Transverse colon (tissue), 4 donors: ENCODE results near the gene ZCCHC9. TPM values are rescaled to one million over a fixed set of nuclear protein-coding genes. Genes with fewer than 3 reads are reported as not detected.
"Not testable (repeated sequence)": the region's sequence is repeated elsewhere in the genome, so short reads cannot be mapped to it uniquely, and the experiment has no call there.

Source experiments
- DNase-seq: peaks from one replicate; pipeline ENCODE4 v3.0.0-alpha.2; 2019
- H3K27ac ChIP-seq, 4 donors: fragments of 200-600 bp; sonication (generic); 2 replicates each; pipeline ENCODE4 v1.5.1; 2016 to 2018; ENCODE audit warnings: inconsistent platforms in 4 of 4
- H3K27me3 ChIP-seq: fragments of 200-600 bp; sonication (generic); 2 replicates; pipeline ENCODE4 v1.5.1; 2017; ENCODE audit warnings: inconsistent platforms
- H3K36me3 ChIP-seq, 4 donors: fragments of 200-600 bp; sonication (generic); 2 replicates each; pipeline ENCODE4 v1.5.1; 2017 to 2019; ENCODE audit warnings: inconsistent platforms in 4 of 4
- H3K4me1 ChIP-seq, 4 donors: fragments of 200-600 bp; sonication (generic); 2 replicates each; pipeline ENCODE4 v1.5.1; 2017 to 2020; ENCODE audit warnings: inconsistent platforms in 4 of 4
- H3K4me3 ChIP-seq, 4 donors: fragments of 200-600 bp; sonication (generic); 1 replicate in 1 of 4; 2 replicates in 3 of 4; pipeline versions ENCODE4 v1.5.1 to v1.6.1; 2017 to 2019; ENCODE audit warnings: inconsistent platforms in 4 of 4
- H3K9me3 ChIP-seq, 2 donors: fragments of 200-600 bp; sonication (generic); 2 replicates each; pipeline ENCODE4 v1.5.1; 2017 to 2019; ENCODE audit warnings: inconsistent platforms in 2 of 2
- EP300 ChIP-seq: sonication (generic); formaldehyde crosslinking; IDR thresholded peaks from one replicate; pipeline ENCODE4 v1.6.1; 2017; ENCODE audit warnings: antibody characterized with exemption, low read depth
- POLR2A ChIP-seq: fragments of 450-650 bp; IDR thresholded peaks from one replicate; pipeline ENCODE4 v1.6.1; 2016; ENCODE audit warnings: antibody characterized with exemption, mild to moderate bottlenecking, moderate library complexity
- POLR2AphosphoS5 ChIP-seq, 3 donors: sonication (generic); formaldehyde crosslinking; IDR thresholded peaks; one replicate each; pipeline ENCODE4 v1.6.1; 2016; ENCODE audit warnings: antibody characterized with exemption in 3 of 3
- WGBS, 2 donors: methylation state at CpG; one replicate each; pipeline ENCODE4 v1.1.5; 2018; ENCODE audit warnings: low coverage in 1 of 2; 5-methylcytosine and 5-hydroxymethylcytosine counted together
- in situ Hi-C, 4 donors: fragments of 200-750 bp; cut with MboI; loops; one replicate each; pipeline versions ENCODE4 v1.15.0 to v1.15.1; 2017; ENCODE audit warnings: low sequenced_read_pairs in 3 of 4, low pct_ligation_motif_present in 1 of 4, low pct_unique_long_range_greater_than_20kb in 1 of 4
- intact Hi-C: fragments of 100-400 bp; cut with DNase I; formaldehyde crosslinking; loops from one replicate; pipeline ENCODE4 v1.15.1; 2023; ENCODE audit warnings: low total_unique reads
- total RNA-seq, 4 donors: library from RNA; depleted of rRNA; stranded (reverse); fragments of >200 nt; gene quantifications; one replicate each; pipeline ENCODE4 v1.1.0, GENCODE V29; 2016
- TF ChIP-seq, protein P1 (sequence below), 5 experiments: fragments of 200-600 bp in 3 of 5; fragments of 450-650 bp in 2 of 5; sonication (generic) in 3 of 5; IDR thresholded peaks; 1 replicate in 2 of 5; 2 replicates in 3 of 5; pipeline ENCODE4 v1.5.1; 2016 to 2017; ENCODE audit warnings: antibody characterized with exemption in 5 of 5, inconsistent platforms in 3 of 5, mild to moderate bottlenecking in 2 of 5, moderate library complexity in 1 of 5

The ZCCHC9 gene
- total RNA-seq, 4 donors from 2014 or later, result 9.7 to 30.3 (median 17.0) TPM

DNA sequence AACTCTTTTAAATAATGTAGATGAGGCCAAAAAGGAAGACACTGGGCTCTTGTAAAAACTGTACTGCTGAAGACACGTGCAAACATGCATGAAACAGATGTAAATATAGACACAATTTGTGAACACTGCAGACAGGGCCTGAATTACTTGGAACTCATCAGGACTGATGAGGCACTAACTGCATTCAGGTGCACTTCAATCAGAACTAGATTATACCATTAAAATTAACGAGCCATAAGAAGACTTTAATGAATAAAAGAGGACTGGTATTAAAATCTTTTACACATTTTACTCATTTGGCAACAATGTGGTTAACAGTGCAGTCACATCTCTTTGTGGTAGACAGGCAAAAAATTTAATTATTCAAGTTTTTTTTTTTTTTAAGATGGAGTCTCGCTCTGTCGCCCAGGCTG lies 13.4 kb upstream of the ZCCHC9 start:
- intact Hi-C loops (no loop called here), in situ Hi-C loops (no loop called here)
- H3K4me1 ChIP-seq, result no peaks in the 10 kb centered on the region
- WGBS, 2 donors, result 79 to 84% methylated on average over 4 of the region's 4 CpGs
- no peaks in the 10 kb centered on the region for H3K27me3 ChIP-seq
- TF ChIP-seq, protein P1, sequence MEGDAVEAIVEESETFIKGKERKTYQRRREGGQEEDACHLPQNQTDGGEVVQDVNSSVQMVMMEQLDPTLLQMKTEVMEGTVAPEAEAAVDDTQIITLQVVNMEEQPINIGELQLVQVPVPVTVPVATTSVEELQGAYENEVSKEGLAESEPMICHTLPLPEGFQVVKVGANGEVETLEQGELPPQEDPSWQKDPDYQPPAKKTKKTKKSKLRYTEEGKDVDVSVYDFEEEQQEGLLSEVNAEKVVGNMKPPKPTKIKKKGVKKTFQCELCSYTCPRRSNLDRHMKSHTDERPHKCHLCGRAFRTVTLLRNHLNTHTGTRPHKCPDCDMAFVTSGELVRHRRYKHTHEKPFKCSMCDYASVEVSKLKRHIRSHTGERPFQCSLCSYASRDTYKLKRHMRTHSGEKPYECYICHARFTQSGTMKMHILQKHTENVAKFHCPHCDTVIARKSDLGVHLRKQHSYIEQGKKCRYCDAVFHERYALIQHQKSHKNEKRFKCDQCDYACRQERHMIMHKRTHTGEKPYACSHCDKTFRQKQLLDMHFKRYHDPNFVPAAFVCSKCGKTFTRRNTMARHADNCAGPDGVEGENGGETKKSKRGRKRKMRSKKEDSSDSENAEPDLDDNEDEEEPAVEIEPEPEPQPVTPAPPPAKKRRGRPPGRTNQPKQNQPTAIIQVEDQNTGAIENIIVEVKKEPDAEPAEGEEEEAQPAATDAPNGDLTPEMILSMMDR (IDR thresholded peaks at IDR 0.05), result no peak
- TF ChIP-seq POLR2AphosphoS5 (IDR thresholded peaks at IDR 0.05) (no peak), POLR2A (no peak), EP300 (no peak)
- no peaks in the 10 kb centered on the region for H3K36me3 ChIP-seq
- no peak overlapping the region for H3K4me3 ChIP-seq
- no peak overlapping the region for H3K27ac ChIP-seq
- peaks cover 5 to 12% of the 10 kb centered on the region in 2 donors for H3K9me3 ChIP-seq
- no peak for DNase-seq

- H3K27ac ChIP-seq, result no peak overlapping the region
- intact Hi-C loops (no loop called here), in situ Hi-C loops (no loop called here)
- H3K4me1 ChIP-seq, result no peaks in the 10 kb centered on the region
- H3K36me3 ChIP-seq, result no peaks in the 10 kb centered on the region
- TF ChIP-seq EP300, result no peak
- TF ChIP-seq POLR2AphosphoS5 (IDR thresholded peaks at IDR 0.05), result no peak
- no peak for TF ChIP-seq POLR2A
- TF ChIP-seq, protein P1 (IDR thresholded peaks at IDR 0.05), result no peak
- no peak for DNase-seq
- no peaks in the 10 kb centered on the region for H3K27me3 ChIP-seq
- peaks cover 5 to 12% of the 10 kb centered on the region in 2 donors for H3K9me3 ChIP-seq
- H3K4me3 ChIP-seq, result no peak overlapping the region
- WGBS, 2 donors, result 63 to 89% methylated on average over 1 of the region's 1 CpG
These were observed 11.2 kb upstream of the ZCCHC9 start for GRCh38 chr5:81290146-81290545.

- WGBS, 2 donors, result 51 to 60% methylated on average over 1 to 2 of the region's 2 CpGs
- Histone ChIP-seq H3K4me1 (no peaks in the 10 kb centered on the region), H3K27me3 (no peaks in the 10 kb centered on the region), H3K27ac (no peak overlapping the region), H3K4me3 (no peak overlapping the region), H3K9me3 (peaks cover 5 to 12% of the 10 kb centered on the region in 2 donors), H3K36me3 (no peaks in the 10 kb centered on the region)
- intact Hi-C loops (no loop called here), in situ Hi-C loops (no loop called here)
- TF ChIP-seq, protein P1 (IDR thresholded peaks at IDR 0.05), result no peak
- TF ChIP-seq POLR2A, result no peak
- no peak for TF ChIP-seq EP300
- TF ChIP-seq POLR2AphosphoS5 (IDR thresholded peaks at IDR 0.05), result no peak
- DNase-seq, result no peak
These were observed 9.3 kb upstream of the ZCCHC9 start for GRCh38 chr5:81292130-81292529.

- intact Hi-C loops, result not testable (repeated sequence)
These were observed 7.4 kb upstream of the ZCCHC9 start for GRCh38 chr5:81294021-81294420.

GRCh38 chr5:81297531-81297930 lies 3.9 kb upstream of the ZCCHC9 start:
- TF ChIP-seq EP300 (no peak), POLR2A (no peak), POLR2AphosphoS5 (IDR thresholded peaks at IDR 0.05) (no peak)
- TF ChIP-seq, protein P1 (IDR thresholded peaks at IDR 0.05), result no peak
- peaks cover 1 to 3% of the 10 kb centered on the region in 2 donors for H3K9me3 ChIP-seq
- in situ Hi-C loops (no loop called here), intact Hi-C loops (no loop called here)
- no peak overlapping the region for H3K4me3 ChIP-seq
- peaks cover 0 to 26% (median 21%) of the 10 kb centered on the region in 4 donors for H3K4me1 ChIP-seq
- H3K27ac ChIP-seq, result no peak overlapping the region
- no peak for DNase-seq
- H3K27me3 ChIP-seq, result no peaks in the 10 kb centered on the region
- no peaks in the 10 kb centered on the region for H3K36me3 ChIP-seq
- WGBS, 2 donors, result 73 to 79% methylated on average over 4 of the region's 4 CpGs

More at GRCh38 chr5:81294021-81294420, 7.4 kb upstream of the ZCCHC9 start:
- DNase-seq, H3K4me1 ChIP-seq, H3K27me3 ChIP-seq, H3K4me3 ChIP-seq, H3K27ac ChIP-seq, in situ Hi-C loops, H3K36me3 ChIP-seq: not testable (repeated sequence)
- WGBS, 2 donors, result 81 to 85% methylated on average over 4 to 5 of the region's 5 CpGs
- peaks cover 5 to 12% of the 10 kb centered on the region in 2 donors for H3K9me3 ChIP-seq
